Ascending aorta (tissue), 2 donors: ENCODE data around the gene PLD3. TPM values are rescaled to one million over a fixed set of nuclear protein-coding genes. Genes with fewer than 3 reads are reported as not detected.

Experiments
- DNase-seq, 2 donors: peaks; one replicate each; pipeline ENCODE4 v3.0.0-alpha.2; 2019; ENCODE audit warnings: low spot score in 2 of 2
- H3K27ac ChIP-seq, 2 donors: fragments of 200-600 bp; sonication (generic); one replicate each; pipeline ENCODE4 v1.5.1; 2016 to 2017; ENCODE audit warnings: mild to moderate bottlenecking in 1 of 2
- H3K27me3 ChIP-seq: fragments of 200-600 bp; sonication (generic); one replicate; pipeline ENCODE4 v1.5.1; 2017
- H3K36me3 ChIP-seq, 2 donors: fragments of 200-600 bp; sonication (generic); one replicate each; pipeline ENCODE4 v1.5.1; 2016
- H3K4me1 ChIP-seq, 2 donors: fragments of 200-600 bp; sonication (generic); one replicate each; pipeline ENCODE4 v1.5.1; 2016 to 2017; ENCODE audit warnings: mild to moderate bottlenecking in 1 of 2
- H3K4me3 ChIP-seq, 2 donors: fragments of 200-600 bp; sonication (generic); one replicate each; pipeline ENCODE4 v1.5.1; 2016 to 2017; ENCODE audit warnings: mild to moderate bottlenecking in 1 of 2
- H3K9me3 ChIP-seq, 2 donors: fragments of 200-600 bp; sonication (generic); one replicate each; pipeline ENCODE4 v1.5.1; 2016
- intact Hi-C: fragments of 100-400 bp; cut with DNase I; formaldehyde crosslinking; loops from one replicate; pipeline ENCODE4 v1.15.1; 2023
- total RNA-seq: library from RNA; depleted of rRNA; stranded (reverse); fragments of >200 nt; gene quantifications from one replicate; pipeline ENCODE4 v1.1.0, GENCODE V29; 2016
- TF ChIP-seq, protein P1 (sequence below), 3 experiments: fragments of 200-600 bp in 2 of 3; fragments of 450-650 bp in 1 of 3; sonication (generic) in 2 of 3; IDR thresholded peaks; one replicate each; pipeline ENCODE4 v1.5.1; 2016 to 2019; ENCODE audit warnings: antibody characterized with exemption in 3 of 3, mild to moderate bottlenecking in 1 of 3, moderate library complexity in 1 of 3

Gene PLD3
- total RNA-seq, 1 donor from 2014 or later: 345 TPM

DNA sequence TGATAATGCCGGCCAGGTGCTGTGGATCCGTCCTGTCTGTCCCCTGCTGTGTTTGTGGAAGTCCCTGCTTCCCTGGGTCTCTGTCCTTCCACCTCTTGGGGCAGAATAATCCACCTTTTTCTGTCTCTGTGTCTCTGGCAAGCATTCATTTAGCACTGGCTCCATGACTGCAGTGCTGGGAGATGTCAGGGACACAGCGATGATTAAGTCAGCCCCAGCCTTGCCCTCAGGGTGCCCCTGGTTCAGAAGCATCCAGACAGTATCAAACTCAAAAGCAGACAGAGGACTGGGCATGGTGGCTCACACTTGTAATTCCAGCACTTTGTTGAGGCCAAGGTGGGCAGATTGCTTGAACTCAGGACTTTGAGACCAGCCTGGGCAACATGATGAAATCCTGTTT is 40.0 kb downstream of the PLD3 start:
- intact Hi-C loops: no loop called here
- no peaks in the 10 kb centered on the region for H3K4me1 ChIP-seq
- H3K36me3 ChIP-seq: no peaks in the 10 kb centered on the region
- H3K9me3 ChIP-seq: no peaks in the 10 kb centered on the region
- no peaks in the 10 kb centered on the region for H3K27me3 ChIP-seq
- DNase-seq: no peak
- no peak overlapping the region for H3K4me3 ChIP-seq
- TF ChIP-seq, protein P1, sequence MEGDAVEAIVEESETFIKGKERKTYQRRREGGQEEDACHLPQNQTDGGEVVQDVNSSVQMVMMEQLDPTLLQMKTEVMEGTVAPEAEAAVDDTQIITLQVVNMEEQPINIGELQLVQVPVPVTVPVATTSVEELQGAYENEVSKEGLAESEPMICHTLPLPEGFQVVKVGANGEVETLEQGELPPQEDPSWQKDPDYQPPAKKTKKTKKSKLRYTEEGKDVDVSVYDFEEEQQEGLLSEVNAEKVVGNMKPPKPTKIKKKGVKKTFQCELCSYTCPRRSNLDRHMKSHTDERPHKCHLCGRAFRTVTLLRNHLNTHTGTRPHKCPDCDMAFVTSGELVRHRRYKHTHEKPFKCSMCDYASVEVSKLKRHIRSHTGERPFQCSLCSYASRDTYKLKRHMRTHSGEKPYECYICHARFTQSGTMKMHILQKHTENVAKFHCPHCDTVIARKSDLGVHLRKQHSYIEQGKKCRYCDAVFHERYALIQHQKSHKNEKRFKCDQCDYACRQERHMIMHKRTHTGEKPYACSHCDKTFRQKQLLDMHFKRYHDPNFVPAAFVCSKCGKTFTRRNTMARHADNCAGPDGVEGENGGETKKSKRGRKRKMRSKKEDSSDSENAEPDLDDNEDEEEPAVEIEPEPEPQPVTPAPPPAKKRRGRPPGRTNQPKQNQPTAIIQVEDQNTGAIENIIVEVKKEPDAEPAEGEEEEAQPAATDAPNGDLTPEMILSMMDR (IDR thresholded peaks at IDR 0.05): no peak
- H3K27ac ChIP-seq: no peak overlapping the region

DNA sequence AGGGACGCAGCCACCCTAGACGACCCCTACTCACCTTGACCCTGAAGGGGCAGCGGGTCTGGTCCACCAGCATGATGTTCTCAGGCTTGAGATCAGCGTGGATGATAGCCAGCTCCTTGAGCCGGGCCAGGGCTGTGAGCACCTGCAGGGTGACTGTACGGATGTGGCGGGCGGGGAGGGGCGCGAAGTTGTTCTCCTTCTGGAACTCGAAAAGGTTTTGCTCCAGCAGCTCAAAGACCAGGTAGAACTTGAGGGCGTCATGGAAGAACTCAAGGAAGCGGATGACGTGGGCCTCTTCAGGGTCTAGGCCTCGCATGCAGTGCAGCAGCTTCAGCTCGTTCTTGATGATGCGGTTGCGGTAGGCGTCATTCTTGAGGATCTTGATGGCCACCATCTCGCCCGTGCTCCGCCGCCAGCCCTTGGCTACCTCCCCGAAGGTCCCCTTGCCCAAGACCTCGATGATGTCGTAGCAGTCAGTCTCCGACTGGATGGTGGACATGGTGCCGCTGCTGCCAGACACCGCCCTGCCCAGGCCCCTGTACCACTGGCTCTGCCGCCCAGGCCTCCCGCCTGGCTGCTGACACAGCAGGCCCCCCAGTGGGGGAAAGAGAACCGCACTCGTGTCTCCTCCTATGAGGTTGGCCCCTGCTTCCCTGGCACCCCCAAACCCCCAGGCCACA is 41.0 kb downstream of the PLD3 start:
- TF ChIP-seq, protein P1 (IDR thresholded peaks at IDR 0.05): no peak
- no peak for DNase-seq
- no peak overlapping the region for H3K27ac ChIP-seq
- H3K27me3 ChIP-seq: no peaks in the 10 kb centered on the region
- no peaks in the 10 kb centered on the region for H3K4me1 ChIP-seq
- intact Hi-C loops: no loop called here
- H3K4me3 ChIP-seq: no peak overlapping the region
- H3K9me3 ChIP-seq: no peaks in the 10 kb centered on the region
- no peaks in the 10 kb centered on the region for H3K36me3 ChIP-seq

DNA sequence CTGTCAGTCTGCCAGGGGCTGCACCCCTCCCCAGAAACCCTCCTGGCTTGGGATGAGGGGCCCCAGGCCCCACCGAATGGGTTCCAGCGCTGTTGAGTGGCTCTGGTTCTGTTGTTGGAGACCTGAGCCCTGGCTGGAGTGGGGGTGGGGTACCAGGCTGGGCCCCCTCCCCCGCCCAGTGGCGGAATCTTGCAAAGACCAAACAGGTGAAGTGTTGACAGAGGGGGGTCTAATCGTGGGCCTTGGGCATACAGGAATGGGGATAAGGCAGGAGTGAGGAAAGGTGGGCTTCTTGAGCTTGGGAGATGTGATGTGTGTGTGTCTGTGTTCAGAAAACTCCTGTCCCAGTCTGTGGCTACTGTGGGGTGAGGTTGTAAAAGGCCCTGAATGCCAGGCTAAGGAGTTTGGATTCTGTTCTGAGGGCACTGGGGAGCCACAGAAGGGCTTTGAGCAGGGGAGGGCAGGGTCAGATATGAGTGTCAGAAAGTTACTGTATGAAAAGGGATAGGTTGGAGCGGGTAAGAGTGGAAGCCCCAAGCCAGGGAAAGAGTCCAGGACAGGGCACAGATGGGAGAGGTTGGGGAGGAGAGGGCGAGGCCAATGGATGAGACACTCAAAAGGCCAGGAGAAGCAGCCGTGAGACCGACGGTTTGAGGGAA is 41.7 kb downstream of the PLD3 start, which contains the start of gene HIPK4:
HIPK4 (minus strand) TSS at position 98 of the 659 bp plus-strand sequence. CDS start 279 bp downstream, outside the sequence.
- no peak for DNase-seq
- H3K4me3 ChIP-seq: no peak within 1 kb of the TSS
- H3K27ac ChIP-seq: no peak within 1 kb of the TSS
- H3K27me3 ChIP-seq: no peaks in the 10 kb centered on the region
- intact Hi-C loops: no loop called here
- no peaks in the 10 kb centered on the region for H3K4me1 ChIP-seq
- no peaks in the 10 kb centered on the region for H3K36me3 ChIP-seq
- no peaks in the 10 kb centered on the region for H3K9me3 ChIP-seq
- TF ChIP-seq, protein P1 (IDR thresholded peaks at IDR 0.05): no peak

DNA sequence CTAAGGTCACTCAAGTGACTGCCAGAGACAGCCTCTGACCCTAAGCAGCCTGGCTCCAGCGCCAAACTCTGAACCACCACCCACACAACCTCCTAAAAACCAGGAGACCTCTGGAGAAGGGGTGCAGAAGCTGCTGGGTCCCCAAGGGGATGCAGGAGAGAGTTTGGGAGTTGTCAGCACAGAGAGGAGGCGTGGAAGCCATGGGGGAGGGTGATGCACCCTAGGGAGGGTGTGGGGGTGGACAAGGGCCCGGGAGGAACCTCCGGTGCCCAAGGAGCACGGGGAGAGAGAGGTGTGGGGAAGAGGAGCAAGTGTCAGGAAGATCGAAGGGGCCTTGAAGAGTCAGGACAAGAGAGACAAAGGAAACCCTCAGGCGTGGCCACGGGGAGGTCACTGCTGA is 43.6 kb downstream of the PLD3 start:
- Histone ChIP-seq H3K36me3 (no peaks in the 10 kb centered on the region), H3K27me3 (no peaks in the 10 kb centered on the region), H3K9me3 (no peaks in the 10 kb centered on the region), H3K4me3 (no peak overlapping the region), H3K27ac (no peak overlapping the region), H3K4me1 (no peaks in the 10 kb centered on the region)
- DNase-seq: no peak
- TF ChIP-seq, protein P1 (IDR thresholded peaks at IDR 0.05): no peak
- intact Hi-C loops: no loop called here

DNA sequence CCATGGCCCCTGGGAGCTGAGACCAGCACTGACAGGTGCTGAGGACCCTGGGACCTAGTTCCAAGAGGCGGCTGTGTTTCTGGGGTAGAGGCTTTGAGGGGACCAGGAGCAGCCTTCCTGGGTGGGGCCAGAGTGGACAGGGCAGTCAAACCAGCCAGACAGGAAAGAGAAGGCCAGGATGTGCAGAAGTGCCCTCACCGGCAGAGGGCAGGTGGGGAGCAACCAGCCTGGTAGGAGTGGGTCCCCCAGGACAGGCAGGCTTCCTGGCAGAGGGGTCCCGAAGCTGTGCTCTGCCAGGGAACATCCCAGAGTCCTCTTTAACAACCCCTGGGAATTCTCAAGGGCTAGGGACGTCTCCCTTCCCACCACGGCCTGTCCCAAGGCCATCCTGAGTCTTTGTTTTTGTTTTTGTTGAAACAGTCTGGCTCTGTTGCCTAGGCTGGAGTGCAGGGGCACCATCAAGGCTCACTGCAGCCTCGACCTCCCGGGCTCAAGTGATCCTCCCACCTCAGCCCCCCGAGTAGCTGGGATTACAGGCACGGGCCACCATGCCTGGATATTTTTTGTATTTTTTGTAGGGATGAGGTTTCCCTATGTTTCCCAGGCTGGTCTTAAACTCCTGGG is 44.5 kb downstream of the PLD3 start:
- intact Hi-C loops: no loop called here
- Histone ChIP-seq H3K27ac (no peak overlapping the region), H3K27me3 (no peaks in the 10 kb centered on the region), H3K4me1 (no peaks in the 10 kb centered on the region), H3K4me3 (no peak overlapping the region), H3K9me3 (no peaks in the 10 kb centered on the region), H3K36me3 (no peaks in the 10 kb centered on the region)
- no peak for DNase-seq
- TF ChIP-seq, protein P1 (IDR thresholded peaks at IDR 0.05): peak in 1 of 3 experiments; percentile 12
